Neural progenitor cell (in vitro differentiated cells): ENCODE data around the gene SNX21. TPM values are rescaled to one million over a fixed set of nuclear protein-coding genes. Genes with fewer than 3 reads are reported as not detected.
A peak's percentile ranks its signal among the peaks of the same experiment; 100 is the strongest.

Source experiments
- DNase-seq: peaks from one replicate; pipeline ENCODE4 v3.0.0-alpha.2; 2016; ENCODE audit warnings: low spot score
- H2AFZ ChIP-seq: fragments of 200-600 bp; sonication (generic); replicated peaks from 2 replicates; pipeline ENCODE4 v1.6.1; 2016; ENCODE audit warnings: antibody characterized with exemption
- H3F3A ChIP-seq: fragments of 200-600 bp; sonication (generic); 2 replicates; pipeline ENCODE4 v1.6.1; 2016; ENCODE audit warnings: antibody characterized with exemption, low read depth
- H3K27ac ChIP-seq: fragments of 200-600 bp; sonication (generic); 2 replicates; pipeline ENCODE4 v1.5.1; 2016; ENCODE audit warnings: mild to moderate bottlenecking
- H3K27me3 ChIP-seq: fragments of 200-600 bp; sonication (generic); 2 replicates; pipeline ENCODE4 v1.6.1; 2016; ENCODE audit warnings: mild to moderate bottlenecking, moderate library complexity
- H3K36me3 ChIP-seq: fragments of 200-600 bp; sonication (generic); 2 replicates; pipeline ENCODE4 v1.5.1; 2016
- H3K4me1 ChIP-seq: fragments of 200-600 bp; sonication (generic); 2 replicates; pipeline ENCODE4 v1.6.1; 2016; ENCODE audit warnings: mixed run types
- H3K4me2 ChIP-seq: fragments of 200-600 bp; sonication (generic); 2 replicates; pipeline ENCODE4 v1.6.1; 2016
- H3K4me3 ChIP-seq: fragments of 200-600 bp; sonication (generic); 2 replicates; pipeline ENCODE4 v1.5.1; 2016
- H3K79me2 ChIP-seq: fragments of 200-600 bp; sonication (generic); 2 replicates; pipeline ENCODE4 v1.6.1; 2016; ENCODE audit warnings: low read depth
- H3K9ac ChIP-seq: fragments of 200-600 bp; sonication (generic); 2 replicates; pipeline ENCODE4 v1.6.1; 2016
- H3K9me3 ChIP-seq: fragments of 200-600 bp; sonication (generic); 2 replicates; pipeline ENCODE4 v1.5.1; 2016; ENCODE audit warnings: low read depth
- H4K20me1 ChIP-seq: fragments of 200-600 bp; sonication (generic); 2 replicates; pipeline ENCODE4 v1.6.1; 2016; ENCODE audit warnings: low read depth
- H3K27ac Mint-ChIP-seq: 3 replicates; pipeline ENCODE4 v1.8.0; 2021; ENCODE audit warnings: mixed read lengths
- H3K27me3 Mint-ChIP-seq: 2 replicates; pipeline ENCODE4 v1.8.0; 2022; ENCODE audit warnings: low read depth, mild to moderate bottlenecking, inconsistent platforms, moderate library complexity, mixed read lengths; ENCODE audit not compliant: insufficient read depth
- H3K36me3 Mint-ChIP-seq: 3 replicates; pipeline ENCODE4 v1.8.0; 2021; ENCODE audit warnings: mixed read lengths
- H3K4me1 Mint-ChIP-seq: 3 replicates; pipeline ENCODE4 v1.8.0; 2021; ENCODE audit warnings: mixed read lengths
- H3K4me3 Mint-ChIP-seq: 3 replicates; pipeline ENCODE4 v1.8.0; 2021; ENCODE audit warnings: mild to moderate bottlenecking, moderate library complexity, mixed read lengths
- H3K9me3 Mint-ChIP-seq: 3 replicates; pipeline ENCODE4 v1.8.0; 2020; ENCODE audit warnings: mixed read lengths
- CTCF ChIP-seq: fragments of 200-600 bp; sonication (generic); IDR thresholded peaks from 2 replicates; pipeline ENCODE4 v1.5.1; 2017; ENCODE audit warnings: antibody characterized with exemption, mild to moderate bottlenecking
- EZH2 ChIP-seq: fragments of 200-600 bp; sonication (generic); IDR thresholded peaks from 2 replicates; pipeline ENCODE4 v1.6.1; 2017; ENCODE audit warnings: antibody characterized with exemption, mild to moderate bottlenecking, moderate library complexity
- EZH2phosphoT487 ChIP-seq: fragments of 200-600 bp; sonication (generic); IDR thresholded peaks from 2 replicates; pipeline ENCODE4 v1.6.1; 2017; ENCODE audit warnings: antibody characterized with exemption
- total RNA-seq: library from RNA; depleted of rRNA; stranded (reverse); fragments of >200 nt; gene quantifications from 2 replicates; pipeline ENCODE4 v1.2.3, GENCODE V29; 2015; ENCODE audit warnings: low replicate concordance

The SNX21 gene
- total RNA-seq, 1 donor from 2014 or later, result 12.2 TPM

- no peaks in the 10 kb centered on the region for H3K9me3 Mint-ChIP-seq
- no peak overlapping the region for H3K27ac ChIP-seq
- TF ChIP-seq CTCF (no peak), EZH2phosphoT487 (no peak), EZH2 (no peak)
Measured at GRCh38 chr20:45845452-45845851, 11.9 kb downstream of the SNX21 start.

GRCh38 chr20:45848421-45848820 is 14.8 kb downstream of the SNX21 start:
- H3K4me2 ChIP-seq, result no peak overlapping the region
- no peaks in the 10 kb centered on the region for H3K27me3 ChIP-seq
- Mint-ChIP-seq H3K36me3 (peaks cover 4% of the 10 kb centered on the region), H3K9me3 (no peaks in the 10 kb centered on the region), H3K27ac (no peak overlapping the region), H3K27me3 (no peaks in the 10 kb centered on the region), H3K4me3 (no peak overlapping the region), H3K4me1 (no peaks in the 10 kb centered on the region)
- TF ChIP-seq CTCF, result no peak
- no peak for TF ChIP-seq EZH2phosphoT487
- TF ChIP-seq EZH2, result no peak
- no peak overlapping the region for H2AFZ ChIP-seq
- no peak for DNase-seq
- H3K4me1 ChIP-seq, result no peaks in the 10 kb centered on the region
- H3K4me3 ChIP-seq, result no peak overlapping the region
- no peaks in the 10 kb centered on the region for H3F3A ChIP-seq
- no peaks in the 10 kb centered on the region for H3K79me2 ChIP-seq
- peak overlapping the region; percentile 37 for H3K9ac ChIP-seq
- H4K20me1 ChIP-seq, result no peaks in the 10 kb centered on the region
- no peak overlapping the region for H3K27ac ChIP-seq
- H3K9me3 ChIP-seq, result no peaks in the 10 kb centered on the region
- H3K36me3 ChIP-seq, result no peaks in the 10 kb centered on the region

More at GRCh38 chr20:45845452-45845851, 11.9 kb downstream of the SNX21 start:
- no peaks in the 10 kb centered on the region for H3K4me1 ChIP-seq
- H3K9me3 ChIP-seq, result no peaks in the 10 kb centered on the region
- no peak overlapping the region for H3K4me3 Mint-ChIP-seq
- no peaks in the 10 kb centered on the region for H3K27me3 ChIP-seq
- H3K27ac Mint-ChIP-seq, result no peak overlapping the region
- no peaks in the 10 kb centered on the region for H4K20me1 ChIP-seq
- no peak for DNase-seq
- H3K27me3 Mint-ChIP-seq, result no peaks in the 10 kb centered on the region
- no peak overlapping the region for H3K4me3 ChIP-seq
- peaks cover 7% of the 10 kb centered on the region for H3K36me3 Mint-ChIP-seq
- no peaks in the 10 kb centered on the region for H3F3A ChIP-seq
- H3K4me1 Mint-ChIP-seq, result no peaks in the 10 kb centered on the region
- H3K79me2 ChIP-seq, result no peaks in the 10 kb centered on the region
- no peak overlapping the region for H2AFZ ChIP-seq
- no peak overlapping the region for H3K4me2 ChIP-seq
- no peak overlapping the region for H3K9ac ChIP-seq
- H3K36me3 ChIP-seq, result no peaks in the 10 kb centered on the region

DNA sequence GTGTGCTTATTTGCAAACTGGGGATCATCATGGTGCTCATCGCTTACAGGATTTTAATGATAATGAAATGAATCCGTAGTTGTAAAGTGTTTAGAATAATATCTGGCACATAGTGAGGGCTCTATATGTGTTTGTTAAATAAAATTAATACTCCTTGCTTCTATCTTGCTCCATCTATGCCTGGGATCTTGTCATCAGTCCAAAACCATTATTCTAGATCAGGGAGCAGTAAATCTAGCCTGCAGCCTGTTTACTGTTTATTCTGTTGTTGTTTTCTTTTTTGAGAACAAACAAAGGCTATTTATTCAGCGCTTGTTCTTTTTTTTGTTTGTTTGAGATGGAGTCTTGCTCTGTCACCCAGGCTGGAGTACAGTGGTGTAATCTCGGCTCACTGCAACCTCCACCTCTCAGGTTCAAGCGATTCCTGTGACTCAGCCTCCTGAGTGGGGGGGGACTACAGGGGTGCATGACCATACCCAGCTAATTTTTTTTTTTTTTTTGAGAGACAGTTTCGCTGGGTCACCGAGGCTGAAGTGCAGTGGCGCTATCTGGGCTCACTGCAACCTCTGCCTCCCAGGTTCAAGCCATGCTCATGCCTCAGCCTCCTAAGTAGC is 15.5 kb downstream of the SNX21 start:
- H3K36me3 Mint-ChIP-seq, result peaks cover 3% of the 10 kb centered on the region
- Histone ChIP-seq H2AFZ (no peak overlapping the region), H3K9me3 (no peaks in the 10 kb centered on the region), H3K27ac (no peak overlapping the region), H3K27me3 (no peaks in the 10 kb centered on the region), H3K4me1 (no peaks in the 10 kb centered on the region), H3K4me3 (no peak overlapping the region), H3F3A (no peaks in the 10 kb centered on the region), H3K36me3 (no peaks in the 10 kb centered on the region), H3K4me2 (no peak overlapping the region), H3K9ac (peak overlapping the region; percentile 37), H3K79me2 (no peaks in the 10 kb centered on the region), H4K20me1 (no peaks in the 10 kb centered on the region)
- H3K4me1 Mint-ChIP-seq, result no peaks in the 10 kb centered on the region
- H3K27ac Mint-ChIP-seq, result no peak overlapping the region
- H3K9me3 Mint-ChIP-seq, result no peaks in the 10 kb centered on the region
- H3K4me3 Mint-ChIP-seq, result no peak overlapping the region
- DNase-seq, result no peak
- H3K27me3 Mint-ChIP-seq, result no peaks in the 10 kb centered on the region
- TF ChIP-seq CTCF, result no peak
- no peak for TF ChIP-seq EZH2
- TF ChIP-seq EZH2phosphoT487, result no peak
